NCI-H1436 treated with DMSO at 0.1 percent for 48 hours (cell line): Measurements from ENCODE around the gene KRTAP10-3.
"Not testable (repeated sequence)": the region's sequence is repeated elsewhere in the genome, so short reads cannot be mapped to it uniquely, and the experiment has no call there.

ENCODE experiments used
- DNase-seq: peaks from one replicate; lab custom pipeline; 2025; lab: John Stamatoyannopoulos, UW

The KRTAP10-3 gene

GRCh38 chr21:44558695-44559094 lies at the start of gene KRTAP10-3:
Gene KRTAP10-3 (minus strand): TSS chr21:44558795. CDS start chr21:44558715, 80 bp downstream.
- DNase-seq = no peak

DNA sequence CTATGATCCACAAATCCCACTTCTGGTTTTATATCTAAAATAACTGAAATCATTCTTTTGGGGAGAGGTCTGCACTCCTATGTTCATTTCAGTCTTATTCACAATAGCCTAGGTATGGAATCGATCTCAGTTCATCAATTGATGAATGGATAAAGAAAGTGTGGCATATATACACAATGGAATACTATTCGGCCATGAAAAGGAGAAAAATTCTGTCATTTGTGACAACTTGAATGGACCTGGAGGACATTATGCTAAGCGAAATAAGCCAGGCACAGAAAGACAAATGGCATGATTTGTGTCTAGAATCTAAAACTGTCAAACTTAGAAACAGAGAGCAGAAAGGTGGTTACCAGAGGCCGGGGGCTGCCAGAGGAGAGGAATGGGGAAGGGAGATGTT lies 47.9 kb upstream of the KRTAP10-3 start:
- DNase-seq = no peak

GRCh38 chr21:44603911-44604310 lies 45.3 kb upstream of the KRTAP10-3 start:
- no peak for DNase-seq

GRCh38 chr21:44603109-44603875 lies 44.7 kb upstream of the KRTAP10-3 start:
- no peak for DNase-seq

DNA sequence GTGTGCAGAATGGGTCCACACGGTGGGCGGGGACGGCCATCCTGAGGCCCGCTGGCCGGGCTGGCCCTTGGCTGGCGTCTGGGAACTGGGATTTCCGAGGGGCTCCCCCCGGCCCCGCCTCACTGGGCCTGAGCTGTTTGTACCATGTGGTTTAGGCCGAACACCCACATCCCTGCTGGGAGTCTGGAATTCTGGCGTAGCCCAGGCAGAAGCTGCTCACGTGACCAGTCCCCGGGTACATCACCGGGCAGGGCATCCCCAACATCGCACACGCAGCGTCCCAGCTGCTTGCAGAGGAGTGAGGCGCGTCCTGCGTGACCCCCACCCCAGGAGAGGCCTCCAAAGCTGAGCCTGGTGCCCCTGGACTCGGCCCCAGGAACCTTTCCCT lies 43.9 kb upstream of the KRTAP10-3 start:
- DNase-seq = no peak

GRCh38 chr21:44601596-44602462 lies 43.2 kb upstream of the KRTAP10-3 start:
- no peak for DNase-seq

- DNase-seq = not testable (repeated sequence)
Measured at GRCh38 chr21:44601091-44601490, 42.5 kb upstream of the KRTAP10-3 start.

DNA sequence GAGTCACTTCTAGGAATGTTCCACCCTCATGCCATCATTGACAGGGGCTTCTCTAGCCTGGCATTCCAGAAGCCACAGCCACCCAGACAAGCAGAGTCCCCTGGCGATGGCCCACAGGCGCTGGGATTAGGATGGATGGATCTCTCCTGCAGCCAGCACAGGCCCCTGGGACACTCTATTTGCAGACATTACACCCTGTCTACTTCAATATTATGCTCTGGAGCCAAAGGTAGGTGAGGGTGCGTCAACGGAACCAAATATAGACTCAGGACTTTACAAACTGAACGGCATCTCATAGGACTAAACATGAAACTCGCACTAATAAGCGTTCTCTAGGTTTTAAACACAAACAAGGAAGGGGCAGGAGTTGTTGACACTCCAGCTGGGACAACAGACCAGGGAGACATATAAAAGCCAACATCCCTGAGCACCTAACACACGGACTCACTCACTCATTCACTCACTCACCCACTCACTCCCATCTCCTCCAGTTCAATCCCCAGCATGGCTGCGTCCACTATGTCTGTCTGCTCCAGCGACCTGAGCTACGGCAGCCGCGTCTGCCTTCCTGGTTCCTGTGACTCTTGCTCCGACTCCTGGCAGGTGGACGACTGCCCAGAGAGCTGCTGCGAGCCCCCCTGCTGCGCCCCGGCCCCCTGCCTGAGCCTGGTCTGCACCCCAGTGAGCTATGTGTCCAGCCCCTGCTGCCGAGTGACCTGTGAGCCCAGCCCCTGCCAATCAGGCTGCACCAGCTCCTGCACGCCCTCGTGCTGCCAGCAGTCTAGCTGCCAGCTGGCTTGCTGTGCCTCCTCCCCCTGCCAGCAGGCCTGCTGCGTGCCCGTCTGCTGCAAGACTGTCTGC lies 41.8 kb upstream of the KRTAP10-3 start, which contains the start of gene KRTAP10-7:
Gene KRTAP10-7 (plus strand): TSS at position 480 of the 861 bp plus-strand sequence. CDS start 25 bp downstream, at position 505.
- not testable (repeated sequence) for DNase-seq

GRCh38 chr21:44599264-44600029 lies 40.9 kb upstream of the KRTAP10-3 start:
- no peak for DNase-seq

DNA sequence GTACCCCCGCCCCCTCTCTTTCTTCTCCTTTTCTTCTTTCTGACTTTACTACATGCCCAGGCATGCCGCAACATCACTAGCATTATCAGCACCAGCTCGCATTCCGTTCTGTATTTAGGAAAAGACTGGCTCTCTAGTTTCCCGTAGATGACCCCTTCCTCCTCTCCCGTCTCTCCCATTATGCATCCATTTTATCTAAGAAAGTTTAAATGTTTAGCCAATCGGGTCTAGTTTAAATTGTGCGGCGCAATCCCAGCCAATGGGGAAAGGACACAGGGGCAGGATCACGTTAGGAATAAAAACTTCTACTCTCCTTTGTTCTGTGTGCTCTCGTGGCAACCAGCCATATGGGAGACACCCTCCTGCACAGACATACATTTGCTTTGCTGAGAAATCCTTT lies 39.5 kb upstream of the KRTAP10-3 start:
- DNase-seq = no peak

DNA sequence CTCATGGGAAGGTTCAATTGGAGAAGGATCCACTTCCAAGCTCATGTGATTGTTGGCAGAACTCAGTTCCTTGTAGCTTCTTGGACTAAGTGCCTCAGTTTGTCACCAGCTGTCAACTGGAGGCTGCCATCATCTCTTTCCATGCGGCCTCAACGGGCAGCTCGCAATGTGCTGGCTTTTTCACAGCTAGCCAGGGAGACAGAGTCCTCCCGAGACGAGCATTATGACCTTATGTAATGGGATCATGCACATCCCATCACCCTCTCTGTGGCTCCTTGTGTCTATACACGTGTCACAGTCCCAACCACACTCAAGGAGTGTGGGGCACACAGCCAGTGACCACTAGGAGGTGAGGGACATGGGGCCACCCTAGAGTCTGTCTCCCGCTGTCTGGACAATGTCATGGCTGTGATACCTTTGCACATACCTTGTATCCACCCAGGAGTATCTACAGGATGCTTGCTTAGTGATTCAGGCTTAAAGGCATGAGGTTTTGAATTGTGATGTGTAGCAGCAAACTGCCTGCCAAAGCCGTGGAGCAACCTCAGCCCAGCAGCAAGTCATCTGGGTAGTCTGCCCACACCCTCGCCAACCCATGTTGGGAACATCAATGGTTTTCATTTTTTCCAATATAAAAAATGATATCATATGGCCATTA lies 37.6 kb upstream of the KRTAP10-3 start:
- no peak for DNase-seq

- DNase-seq = no peak
Measured at GRCh38 chr21:44595524-44595923, 36.9 kb upstream of the KRTAP10-3 start.

GRCh38 chr21:44594406-44594916 lies 35.9 kb upstream of the KRTAP10-3 start:
- no peak for DNase-seq

DNA sequence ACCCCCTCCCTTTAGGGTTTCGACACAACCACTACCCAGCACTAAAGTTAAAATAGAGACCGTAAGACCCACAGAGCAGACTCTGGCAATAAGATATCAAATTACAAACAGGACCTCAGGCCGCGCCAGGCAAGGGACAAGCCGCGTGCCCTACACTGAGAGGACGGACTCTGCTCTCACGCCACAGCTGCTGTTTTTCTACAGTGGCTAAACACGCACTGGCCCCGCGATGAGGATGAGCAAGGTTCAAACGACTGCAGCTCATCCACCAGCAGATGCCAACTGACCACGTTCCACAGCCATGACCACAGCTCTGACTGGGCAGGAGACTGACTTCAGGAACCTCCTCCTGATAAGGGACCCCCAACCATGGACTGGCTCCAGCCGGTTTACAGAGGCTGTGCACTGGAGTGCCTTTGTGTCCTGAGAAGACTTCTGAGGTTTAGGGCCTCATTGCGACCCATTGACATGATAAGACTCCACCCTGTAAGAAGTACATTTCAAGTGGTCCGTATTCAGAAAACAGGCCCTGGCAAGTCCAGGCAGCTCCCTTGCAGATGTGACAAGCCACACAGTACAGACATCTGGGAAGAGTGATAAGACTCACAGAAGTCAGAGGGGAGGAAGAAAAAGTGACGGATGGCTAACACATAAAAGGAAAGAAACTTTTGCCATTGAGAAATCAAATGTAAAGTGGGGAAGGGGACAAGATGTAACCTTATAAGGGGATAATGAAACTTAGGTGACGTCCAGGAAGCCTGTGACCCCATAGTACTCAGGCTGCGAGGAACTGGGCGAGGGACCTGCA lies 35.2 kb upstream of the KRTAP10-3 start:
- DNase-seq = no peak

GRCh38 chr21:44592446-44593311 lies 34.1 kb upstream of the KRTAP10-3 start, which contains the start of gene KRTAP10-6:
Gene KRTAP10-6 (minus strand): TSS chr21:44592505. CDS start chr21:44592484, 21 bp downstream.
- no peak for DNase-seq

GRCh38 chr21:44591801-44592130 lies 33.2 kb upstream of the KRTAP10-3 start:
- not testable (repeated sequence) for DNase-seq

DNA sequence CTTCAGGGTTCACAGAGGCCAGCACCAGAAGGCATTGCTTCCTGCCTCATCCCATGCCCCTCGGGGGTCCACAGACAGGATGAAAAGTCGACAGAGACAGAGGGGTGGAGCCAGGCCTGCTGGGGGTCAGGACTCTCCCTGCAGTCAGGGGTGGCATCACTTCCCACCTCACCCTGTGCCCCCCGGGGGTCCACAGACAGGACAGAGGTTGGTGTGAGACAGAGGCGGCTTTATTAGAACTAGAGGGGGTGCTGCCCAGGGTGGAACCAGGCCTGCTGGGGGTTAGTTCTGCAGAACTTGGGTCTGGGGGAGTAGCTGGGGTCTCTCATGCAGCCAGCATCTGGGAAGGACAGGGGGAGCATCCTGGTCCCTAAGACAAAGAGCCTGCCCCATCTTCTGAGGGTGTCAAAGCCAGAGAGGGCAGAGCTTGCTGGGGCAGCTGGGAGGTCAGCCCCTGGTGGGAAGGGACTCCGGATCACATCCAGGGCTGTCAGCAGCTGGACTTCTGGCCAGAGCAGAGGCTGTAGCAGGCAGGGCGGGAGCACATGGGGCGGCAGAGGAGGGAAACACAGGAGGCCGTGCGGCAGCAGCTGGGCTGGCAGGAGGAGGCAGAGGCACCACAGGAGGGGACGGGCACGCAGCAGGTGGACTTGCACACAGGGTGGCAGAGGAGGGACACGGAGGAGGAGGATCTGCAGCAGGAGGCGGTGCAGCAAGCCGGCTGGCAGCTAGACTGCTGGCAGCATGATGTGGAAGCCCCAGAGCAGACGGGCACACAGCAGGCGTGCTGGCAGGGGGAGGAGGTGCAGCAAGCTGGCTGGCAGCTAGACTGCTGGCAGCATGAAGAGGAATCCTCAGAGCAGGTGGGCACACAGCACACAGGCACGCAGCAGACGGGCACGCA lies 32.6 kb upstream of the KRTAP10-3 start:
- not testable (repeated sequence) for DNase-seq
